Kidney epithelial cell (primary cell): ENCODE results near the gene PKP4. TPM values are rescaled to one million over a fixed set of nuclear protein-coding genes. Genes with fewer than 3 reads are reported as not detected.
"Not testable (repeated sequence)": the region's sequence is repeated elsewhere in the genome, so short reads cannot be mapped to it uniquely, and the experiment has no call there.

Experiments used
- DNase-seq: peaks from one replicate; pipeline ENCODE4 v3.0.0-alpha.2; 2010; ENCODE audit warnings: low read depth
- H3K27me3 ChIP-seq: 2 replicates; pipeline ENCODE4 v1.6.0; 2011; ENCODE audit warnings: low read length; ENCODE audit not compliant: control insufficient read depth, insufficient read depth
- H3K36me3 ChIP-seq: 2 replicates; pipeline ENCODE4 v1.5.1; 2011; ENCODE audit warnings: low read length; ENCODE audit not compliant: control insufficient read depth, insufficient read depth
- H3K4me3 ChIP-seq: 2 replicates; pipeline ENCODE4 v1.5.1; 2011; ENCODE audit warnings: low read depth, mild to moderate bottlenecking, control low read depth, low read length
- total RNA-seq: library from RNA; depleted of rRNA; stranded (reverse); fragments of >200 nt; gene quantifications from 2 replicates; pipeline ENCODE4 v1.2.3, GENCODE V29; 2015
- TF ChIP-seq, protein P1 (sequence below): IDR thresholded peaks from 2 replicates; pipeline ENCODE4 v1.5.1; 2011; ENCODE audit warnings: mild to moderate bottlenecking, moderate library complexity, low read length, control low read depth, inconsistent platforms; ENCODE audit not compliant: insufficient read depth, poor library complexity, severe bottlenecking

Gene PKP4
- total RNA-seq, 1 donor from 2014 or later, result 29.4 TPM

DNA sequence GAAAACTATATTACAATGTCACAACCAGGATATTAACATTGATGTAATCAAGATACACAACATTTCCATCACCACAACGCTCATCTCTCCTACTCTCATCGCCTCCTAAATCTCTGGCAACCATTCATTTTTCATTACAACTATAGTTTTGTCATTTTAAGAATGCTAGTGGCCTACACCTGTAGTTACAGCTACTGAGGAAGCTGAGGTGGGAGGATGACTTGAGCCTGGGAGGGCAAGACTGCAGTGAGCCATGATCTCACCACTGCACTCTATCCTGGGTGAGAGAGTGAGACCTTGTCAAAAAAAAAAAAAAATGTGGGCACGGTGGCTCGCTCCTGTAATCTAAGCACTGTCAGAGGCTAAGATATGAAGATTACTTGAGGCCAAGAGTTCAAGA, 10.5 kb downstream of the PKP4 start:
- no peak for DNase-seq
- Histone ChIP-seq H3K4me3 (no peak overlapping the region), H3K27me3 (no peaks in the 10 kb centered on the region), H3K36me3 (no peaks in the 10 kb centered on the region)
- TF ChIP-seq, protein P1, sequence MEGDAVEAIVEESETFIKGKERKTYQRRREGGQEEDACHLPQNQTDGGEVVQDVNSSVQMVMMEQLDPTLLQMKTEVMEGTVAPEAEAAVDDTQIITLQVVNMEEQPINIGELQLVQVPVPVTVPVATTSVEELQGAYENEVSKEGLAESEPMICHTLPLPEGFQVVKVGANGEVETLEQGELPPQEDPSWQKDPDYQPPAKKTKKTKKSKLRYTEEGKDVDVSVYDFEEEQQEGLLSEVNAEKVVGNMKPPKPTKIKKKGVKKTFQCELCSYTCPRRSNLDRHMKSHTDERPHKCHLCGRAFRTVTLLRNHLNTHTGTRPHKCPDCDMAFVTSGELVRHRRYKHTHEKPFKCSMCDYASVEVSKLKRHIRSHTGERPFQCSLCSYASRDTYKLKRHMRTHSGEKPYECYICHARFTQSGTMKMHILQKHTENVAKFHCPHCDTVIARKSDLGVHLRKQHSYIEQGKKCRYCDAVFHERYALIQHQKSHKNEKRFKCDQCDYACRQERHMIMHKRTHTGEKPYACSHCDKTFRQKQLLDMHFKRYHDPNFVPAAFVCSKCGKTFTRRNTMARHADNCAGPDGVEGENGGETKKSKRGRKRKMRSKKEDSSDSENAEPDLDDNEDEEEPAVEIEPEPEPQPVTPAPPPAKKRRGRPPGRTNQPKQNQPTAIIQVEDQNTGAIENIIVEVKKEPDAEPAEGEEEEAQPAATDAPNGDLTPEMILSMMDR, result no peak

DNA sequence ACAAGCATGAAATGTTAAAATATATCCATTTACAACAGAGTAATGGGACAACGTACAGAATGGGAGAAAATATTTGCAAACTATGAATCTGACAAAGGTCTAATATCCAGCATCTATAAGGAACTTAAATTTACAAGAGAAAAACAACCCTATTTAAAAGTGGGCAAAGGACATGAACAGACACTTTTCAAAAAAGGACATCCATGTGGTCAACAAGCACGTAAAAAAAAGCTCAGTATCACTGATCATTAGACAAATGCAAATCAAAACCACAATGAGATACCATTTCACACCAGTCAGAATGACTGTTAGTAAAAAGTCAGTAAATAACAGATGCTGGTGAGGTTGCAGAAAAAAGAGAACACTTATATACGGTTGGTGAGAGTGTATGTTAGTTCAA, 16.1 kb downstream of the PKP4 start:
- H3K36me3 ChIP-seq, H3K4me3 ChIP-seq, DNase-seq: not testable (repeated sequence)

DNA sequence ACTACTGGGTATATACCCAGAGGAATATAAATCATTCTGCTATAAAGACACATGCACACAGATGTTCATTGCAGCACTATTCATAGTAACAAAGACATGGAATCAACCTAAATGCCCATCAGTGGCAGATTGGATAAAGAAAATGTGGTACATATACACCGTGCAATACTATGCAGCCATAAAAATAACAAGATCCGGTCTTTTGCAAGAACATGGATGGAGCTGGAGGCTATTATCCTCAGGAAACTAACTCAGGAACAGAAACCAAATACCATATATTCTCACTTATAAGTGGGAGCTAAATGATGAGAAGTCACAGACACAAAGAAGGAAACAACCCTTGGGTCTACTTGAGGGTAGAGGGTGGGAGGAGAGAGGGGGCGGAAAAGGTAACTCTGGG, 16.5 kb downstream of the PKP4 start:
- not testable (repeated sequence) for DNase-seq, H3K4me3 ChIP-seq, H3K27me3 ChIP-seq, H3K36me3 ChIP-seq

More for the DNA sequence above, 16.1 kb downstream of the PKP4 start:
- H3K27me3 ChIP-seq, result not testable (repeated sequence)

DNA sequence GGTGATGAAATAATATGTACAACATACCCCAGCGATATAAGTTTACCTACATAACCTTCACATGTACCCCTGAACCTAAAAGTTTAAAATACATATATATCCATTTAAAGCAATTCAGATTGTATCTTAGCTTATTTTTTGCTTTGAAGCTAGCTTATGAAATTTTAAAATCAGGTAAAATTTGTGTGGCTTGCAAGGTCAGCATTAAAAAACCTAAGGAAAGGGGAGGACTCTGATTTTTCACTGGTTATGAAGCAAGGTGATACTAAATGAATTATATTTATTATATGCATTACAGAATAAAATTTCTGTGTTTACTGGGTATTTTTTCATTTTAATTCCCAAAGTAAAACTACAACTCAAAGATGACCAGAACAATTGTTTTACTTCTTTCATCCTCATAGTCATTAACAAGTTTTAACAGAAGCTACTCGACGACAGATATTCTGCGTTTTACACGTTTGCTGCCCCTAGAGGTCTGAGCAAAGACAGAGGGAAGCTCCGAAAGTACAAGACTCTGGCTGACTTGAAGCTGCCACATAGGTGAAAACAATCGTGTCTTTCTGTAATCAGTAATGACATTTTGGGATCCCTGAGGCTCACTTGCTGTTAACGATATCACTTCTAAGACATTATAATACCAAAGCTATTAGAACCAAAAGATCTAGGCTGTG, 17.1 kb downstream of the PKP4 start:
- TF ChIP-seq, protein P1, result no peak
- Histone ChIP-seq H3K36me3 (no peaks in the 10 kb centered on the region), H3K27me3 (no peaks in the 10 kb centered on the region), H3K4me3 (no peak overlapping the region)
- no peak for DNase-seq

DNA sequence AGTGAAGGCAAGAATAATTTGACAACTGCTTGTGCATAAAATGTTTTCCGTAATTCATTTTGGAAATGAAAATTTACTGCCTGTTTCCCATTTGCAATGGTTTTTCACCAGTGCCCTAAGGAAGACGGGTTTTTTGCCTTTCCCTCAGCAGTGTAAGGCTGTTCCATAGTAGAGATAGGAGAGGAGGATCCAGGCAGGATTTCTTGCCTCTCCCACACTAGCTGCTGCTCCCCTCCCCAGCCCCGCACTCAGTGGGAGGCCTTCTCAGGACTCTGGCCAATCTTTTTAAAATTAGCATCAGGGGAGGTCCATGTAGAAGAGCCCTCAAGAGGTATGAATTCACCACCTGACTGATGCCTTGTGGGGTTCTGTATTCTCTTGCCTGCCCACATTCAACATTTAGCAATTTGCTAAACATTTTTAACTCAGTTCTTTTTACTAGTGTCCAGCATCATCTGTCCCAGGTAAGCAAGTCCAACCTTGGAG, 17.8 kb downstream of the PKP4 start:
- H3K27me3 ChIP-seq, H3K4me3 ChIP-seq, H3K36me3 ChIP-seq, DNase-seq: not testable (repeated sequence)

DNA sequence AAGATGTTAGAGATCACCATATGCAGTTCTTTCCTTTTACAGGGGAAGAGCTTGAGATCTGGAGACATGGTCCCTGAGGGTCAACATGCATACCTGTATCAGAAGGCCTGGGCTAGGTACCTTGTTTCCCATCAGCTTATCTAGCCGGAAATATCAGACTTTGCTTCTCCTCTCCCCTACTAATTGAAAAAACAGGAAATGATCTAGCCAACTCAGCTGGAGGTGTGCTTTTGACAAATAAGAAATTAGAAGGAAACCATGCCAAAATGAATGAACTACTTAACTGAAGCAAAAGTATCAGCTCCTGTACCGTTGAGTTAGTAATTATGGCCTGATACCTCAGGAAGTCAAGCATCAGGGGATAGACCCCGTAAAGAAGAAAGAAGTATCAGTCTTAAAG, 20.4 kb downstream of the PKP4 start:
- no peak overlapping the region for H3K4me3 ChIP-seq
- H3K36me3 ChIP-seq, result no peaks in the 10 kb centered on the region
- DNase-seq, result no peak
- H3K27me3 ChIP-seq, result no peaks in the 10 kb centered on the region
- TF ChIP-seq, protein P1, result no peak

DNA sequence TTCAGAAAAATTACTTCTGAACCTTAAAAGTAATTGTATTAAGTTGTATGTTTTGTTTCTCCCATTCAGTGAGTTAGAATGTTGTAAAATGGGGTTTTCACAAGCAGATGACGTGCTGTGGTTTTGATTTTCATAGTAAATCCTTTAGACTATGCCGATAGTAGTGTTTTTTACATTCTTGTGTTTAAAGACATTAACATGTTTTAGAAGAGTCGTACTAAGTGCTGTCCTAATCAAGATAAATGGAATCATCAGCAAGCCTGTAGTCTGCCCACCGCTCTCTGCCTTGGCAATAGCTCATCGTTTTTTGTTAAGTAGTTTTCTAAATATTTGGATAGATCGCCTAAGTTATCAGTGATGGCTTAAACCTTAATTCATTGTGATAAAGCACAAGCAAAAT, 21.5 kb downstream of the PKP4 start:
- no peaks in the 10 kb centered on the region for H3K27me3 ChIP-seq
- DNase-seq, result no peak
- TF ChIP-seq, protein P1, result no peak
- no peaks in the 10 kb centered on the region for H3K36me3 ChIP-seq
- H3K4me3 ChIP-seq, result no peak overlapping the region
